ENCODE results near the gene EIF2B2.

GRCh38 chr14:75032939-75033338 is 30.2 kb downstream of the EIF2B2 start:
- TF ChIP-seq ATF1 (CRISPR knock-in tag; IDR thresholded peaks at IDR 0.05) = no peak
- TF ChIP-seq CTCF (IDR thresholded peaks at IDR 0.05) = no peak
- no peak for TF ChIP-seq MXD4 (CRISPR knock-in tag; IDR thresholded peaks at IDR 0.05; ENCODE audit: borderline replicate concordance)

Data from WTC11 (cell line).